ENCODE data around the gene ZSWIM1.

GRCh38 chr20:45861221-45862075 is 19.6 kb upstream of the ZSWIM1 start:
- TF ChIP-seq CTCF (IDR thresholded peaks at IDR 0.05): no peak
- TF ChIP-seq POLR2A (IDR thresholded peaks at IDR 0.05): no peak
